ENCODE measurements around the gene TPM2. TPM values are rescaled to one million over a fixed set of nuclear protein-coding genes. Genes with fewer than 3 reads are reported as not detected.

The TPM2 gene
- total and polyA plus RNA-seq, 7 donors = 49.9 to 8,131 (median 3,590) TPM

GRCh38 chr9:35686222-35687203, 3.2 kb downstream of the TPM2 start:
- intact Hi-C loops (cut with DNase I) = no loop called here
- peaks cover 0 to 68% (median 47%) of the 10 kb centered on the region in 4 donors for H3K4me1 ChIP-seq
- TF ChIP-seq CTCF (IDR thresholded peaks at IDR 0.05) = no peak
- TF ChIP-seq POLR2AphosphoS5 (IDR thresholded peaks at IDR 0.05) = peak; percentile 21 to 55 (median 26)
- TF ChIP-seq EP300 (IDR thresholded peaks at IDR 0.05) = no peak
- no peak for TF ChIP-seq POLR2A (IDR thresholded peaks at IDR 0.05)
- no peaks in the 10 kb centered on the region for H3K9me3 ChIP-seq
- peak overlapping the region; percentile 88 to 97 (median 94) for H3K4me3 ChIP-seq
- H3K36me3 ChIP-seq = peaks cover 34 to 69% (median 57%) of the 10 kb centered on the region in 4 donors
- no peak for DNase-seq
- peak overlapping the region; percentile 95 to 100 (median 98) for H3K27ac ChIP-seq
- no peaks in the 10 kb centered on the region for H3K27me3 ChIP-seq
- WGBS, 2 donors = 75 to 84% methylated on average over 11 of the region's 11 CpGs

- 86 to 89% methylated on average over 13 of the region's 13 CpGs for WGBS, 2 donors
- DNase-seq = no peak
- intact Hi-C loops (cut with DNase I) = no loop called here
- H3K27ac ChIP-seq = peak overlapping the region; percentile 95 to 100 (median 98)
- peaks cover 34 to 69% (median 57%) of the 10 kb centered on the region in 4 donors for H3K36me3 ChIP-seq
- H3K9me3 ChIP-seq = no peaks in the 10 kb centered on the region
- no peak for TF ChIP-seq CTCF (IDR thresholded peaks at IDR 0.05)
- no peak for TF ChIP-seq POLR2A (IDR thresholded peaks at IDR 0.05)
- TF ChIP-seq EP300 (IDR thresholded peaks at IDR 0.05) = no peak
- TF ChIP-seq POLR2AphosphoS5 (IDR thresholded peaks at IDR 0.05) = peak in 2 of 4 donors; percentile 34 to 53
- no peaks in the 10 kb centered on the region for H3K27me3 ChIP-seq
- H3K4me1 ChIP-seq = peaks cover 0 to 66% (median 46%) of the 10 kb centered on the region in 4 donors
- peak overlapping the region; percentile 32 to 97 (median 91) for H3K4me3 ChIP-seq
These were observed 4.2 kb downstream of the TPM2 start for GRCh38 chr9:35685506-35685905.

- Histone ChIP-seq H3K36me3 (peaks cover 34 to 69% (median 57%) of the 10 kb centered on the region in 4 donors), H3K27ac (peak overlapping the region; percentile 95 to 100 (median 98)), H3K4me1 (peaks cover 0 to 66% (median 46%) of the 10 kb centered on the region in 4 donors), H3K27me3 (no peaks in the 10 kb centered on the region), H3K4me3 (peak overlapping the region; percentile 32 to 97 (median 91)), H3K9me3 (no peaks in the 10 kb centered on the region)
- WGBS, 2 donors = 95 to 96% methylated on average over 10 of the region's 10 CpGs
- intact Hi-C loops (cut with DNase I) = no loop called here
- no peak for TF ChIP-seq EP300 (IDR thresholded peaks at IDR 0.05)
- peak in 1 of 4 donors; percentile 6 for TF ChIP-seq POLR2AphosphoS5 (IDR thresholded peaks at IDR 0.05)
- no peak for DNase-seq
These were observed 4.8 kb downstream of the TPM2 start for GRCh38 chr9:35684921-35685320.

GRCh38 chr9:35683323-35683722, 6.4 kb downstream of the TPM2 start:
- intact Hi-C loops (cut with DNase I) = no loop called here
- no peaks in the 10 kb centered on the region for H3K9me3 ChIP-seq
- H3K36me3 ChIP-seq = peaks cover 34 to 64% (median 52%) of the 10 kb centered on the region in 4 donors
- no peak for TF ChIP-seq CTCF (IDR thresholded peaks at IDR 0.05)
- TF ChIP-seq POLR2A (IDR thresholded peaks at IDR 0.05) = no peak
- TF ChIP-seq POLR2AphosphoS5 (IDR thresholded peaks at IDR 0.05) = no peak
- no peak for TF ChIP-seq EP300 (IDR thresholded peaks at IDR 0.05)
- no peak for DNase-seq
- H3K27me3 ChIP-seq = no peaks in the 10 kb centered on the region
- WGBS, 2 donors = 81% methylated on average over 2 of the region's 2 CpGs
- peak overlapping the region in 2 of 4 donors; percentile 88 to 97 for H3K4me3 ChIP-seq
- H3K4me1 ChIP-seq = peaks cover 0 to 64% (median 46%) of the 10 kb centered on the region in 4 donors
- peak overlapping the region; percentile 95 to 100 (median 98) for H3K27ac ChIP-seq

Measured in sigmoid colon (tissue), 7 donors.